Heart left ventricle (tissue), 13 donors: ENCODE results near the gene RFC3.

Source experiments
- POLR2A ChIP-seq, 2 donors: fragments of 450-650 bp; IDR thresholded peaks; one replicate each; pipeline ENCODE4 v1.6.1; 2017; ENCODE audit warnings: antibody characterized with exemption in 2 of 2, mild to moderate bottlenecking in 2 of 2, moderate library complexity in 2 of 2
- TF ChIP-seq, protein P1 (sequence below), 12 donors: fragments of 200-600 bp; sonication (generic) in 4 of 12; IDR thresholded peaks; one replicate each; pipeline versions ENCODE4 v1.5.0 to v1.8.0; 2018 to 2022; ENCODE audit warnings: antibody characterized with exemption in 12 of 12, mild to moderate bottlenecking in 5 of 12
- donor health status: ischemic (EF 13 %, LVEDD 7.1; RV severe dilation, severe dysfunction).
- donor health status: DM: no; HTN: yes; CAD: no.
- donor health status: DM: no; HTN: no; CAD: no.
- donor health status: ischemic (EF 25% LVEDD 6.9; RV normal size, moderate dysfunction).
- donor health status: ischemic (EF 25% LVEDD 5.7; RV mildly dilated, moderate dysfunction).
- donor health status: ischemic (EF 35%, LVEDD 5.7; RV mildly dilated, moderate dysfunction).
- donor health status: nonischemic (EF 11% LVEDD 7.7; RV severe dilation, severe dysfunction).
- donor health status: DM: yes; HTN: yes; CAD: no.
- donor health status: PGD.
- donor health status: ischemic (EF 29% LVEDD 5.4; RV normal size, mild dysfunction).
- donor health status: nonischemic (EF 23%, LVEDD 6.1; RV moderate dilation, normal function).

DNA sequence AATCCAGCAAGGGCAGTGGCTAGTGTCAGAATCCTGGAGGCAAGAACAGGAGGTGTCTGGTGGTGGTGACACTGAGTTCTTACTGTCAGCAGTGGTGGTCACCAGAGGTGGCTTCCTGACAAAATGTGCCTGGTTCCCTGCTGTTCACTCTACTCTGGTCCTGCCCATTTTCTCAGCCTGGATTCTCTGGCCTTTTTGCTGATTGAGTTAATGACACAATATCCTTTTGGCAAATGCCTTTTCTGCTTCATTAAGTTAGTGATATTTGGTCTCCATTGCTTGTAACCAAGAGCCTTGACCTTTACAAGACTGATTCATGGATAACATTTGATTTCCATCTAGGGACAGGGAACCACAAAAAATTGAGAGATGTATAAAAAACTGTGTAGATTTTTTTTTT lies 51.1 kb downstream of the RFC3 start:
- TF ChIP-seq, protein P1, sequence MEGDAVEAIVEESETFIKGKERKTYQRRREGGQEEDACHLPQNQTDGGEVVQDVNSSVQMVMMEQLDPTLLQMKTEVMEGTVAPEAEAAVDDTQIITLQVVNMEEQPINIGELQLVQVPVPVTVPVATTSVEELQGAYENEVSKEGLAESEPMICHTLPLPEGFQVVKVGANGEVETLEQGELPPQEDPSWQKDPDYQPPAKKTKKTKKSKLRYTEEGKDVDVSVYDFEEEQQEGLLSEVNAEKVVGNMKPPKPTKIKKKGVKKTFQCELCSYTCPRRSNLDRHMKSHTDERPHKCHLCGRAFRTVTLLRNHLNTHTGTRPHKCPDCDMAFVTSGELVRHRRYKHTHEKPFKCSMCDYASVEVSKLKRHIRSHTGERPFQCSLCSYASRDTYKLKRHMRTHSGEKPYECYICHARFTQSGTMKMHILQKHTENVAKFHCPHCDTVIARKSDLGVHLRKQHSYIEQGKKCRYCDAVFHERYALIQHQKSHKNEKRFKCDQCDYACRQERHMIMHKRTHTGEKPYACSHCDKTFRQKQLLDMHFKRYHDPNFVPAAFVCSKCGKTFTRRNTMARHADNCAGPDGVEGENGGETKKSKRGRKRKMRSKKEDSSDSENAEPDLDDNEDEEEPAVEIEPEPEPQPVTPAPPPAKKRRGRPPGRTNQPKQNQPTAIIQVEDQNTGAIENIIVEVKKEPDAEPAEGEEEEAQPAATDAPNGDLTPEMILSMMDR (IDR thresholded peaks at IDR 0.05), result no peak
- no peak for TF ChIP-seq POLR2A (IDR thresholded peaks at IDR 0.05)
